ENCODE data around the gene EIF3J. TPM values are rescaled to one million over a fixed set of nuclear protein-coding genes. Genes with fewer than 3 reads are reported as not detected.

EIF3J gene
- polyA plus RNA-seq, 4 donors, result 31.5 to 63.3 (median 52.3) TPM

GRCh38 chr15:44568338-44568737, 31.4 kb downstream of the EIF3J start:
- Histone ChIP-seq H3K4me1 (ENCODE audit: control insufficient read depth in 3 of 3, insufficient read depth in 2 of 3, low read depth in 1 of 3, low read length in 2 of 3) (no peaks in the 10 kb centered on the region), H3K27me3 (ENCODE audit: control insufficient read depth in 3 of 3, insufficient read depth in 3 of 3, low read length in 3 of 3) (no peaks in the 10 kb centered on the region), H3K36me3 (ENCODE audit: control insufficient read depth in 3 of 3, insufficient read depth in 2 of 3, low read depth in 1 of 3, low read length in 3 of 3) (peaks cover 29 to 69% (median 39%) of the 10 kb centered on the region in 3 donors), H3K27ac (ENCODE audit: low read depth in 1 of 3, low read length in 2 of 3) (no peak overlapping the region), H3K4me3 (ENCODE audit: low read depth in 1 of 3, low read length in 3 of 3) (no peak overlapping the region), H3K9me3 (ENCODE audit: control insufficient read depth in 2 of 2, insufficient read depth in 1 of 2, low read depth in 1 of 2, low read length in 1 of 2) (peaks cover 0 to 15% of the 10 kb centered on the region in 2 donors)
- FAIRE-seq, result no peak
- 69 to 82% (median 80%) methylated on average over 3 of the region's 3 CpGs for WGBS, 3 donors
- no peak for DNase-seq

- Histone ChIP-seq H3K27ac (ENCODE audit: low read depth in 1 of 3, low read length in 2 of 3) (no peak overlapping the region), H3K36me3 (ENCODE audit: control insufficient read depth in 3 of 3, insufficient read depth in 2 of 3, low read depth in 1 of 3, low read length in 3 of 3) (peaks cover 24 to 69% (median 44%) of the 10 kb centered on the region in 3 donors), H3K4me1 (ENCODE audit: control insufficient read depth in 3 of 3, insufficient read depth in 2 of 3, low read depth in 1 of 3, low read length in 2 of 3) (no peaks in the 10 kb centered on the region), H3K27me3 (ENCODE audit: control insufficient read depth in 3 of 3, insufficient read depth in 3 of 3, low read length in 3 of 3) (no peaks in the 10 kb centered on the region), H3K9me3 (ENCODE audit: control insufficient read depth in 2 of 2, insufficient read depth in 1 of 2, low read depth in 1 of 2, low read length in 1 of 2) (peaks cover 0 to 15% of the 10 kb centered on the region in 2 donors), H3K4me3 (ENCODE audit: low read depth in 1 of 3, low read length in 3 of 3) (no peak overlapping the region)
- 93 to 97% (median 95%) methylated on average over 4 of the region's 4 CpGs for WGBS, 3 donors
- FAIRE-seq, result no peak
- DNase-seq, result no peak
These were observed 32.4 kb downstream of the EIF3J start for GRCh38 chr15:44569316-44569715.

DNA sequence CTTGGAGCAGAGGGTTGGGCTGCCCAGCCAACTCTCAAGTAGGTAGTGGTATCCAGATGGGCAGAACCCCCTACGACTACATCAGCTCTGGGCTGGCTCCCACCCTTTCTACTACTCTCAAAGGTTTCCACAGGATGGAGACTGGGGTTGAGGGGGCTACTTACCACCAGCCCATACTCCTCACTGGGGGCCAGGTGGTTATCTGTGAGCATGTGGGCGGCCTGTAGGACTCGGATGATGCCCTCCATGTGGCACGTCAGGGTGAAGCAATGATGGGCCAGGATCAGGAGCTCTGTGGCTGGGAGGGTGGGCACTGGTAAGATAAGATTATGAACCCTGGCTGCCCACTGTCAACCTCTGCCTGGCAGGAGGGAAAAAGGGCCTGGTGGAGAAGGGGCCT, 33.4 kb downstream of the EIF3J start:
- DNase-seq (no peak), FAIRE-seq (no peak)
- H3K27ac ChIP-seq (ENCODE audit: low read depth in 1 of 3, low read length in 2 of 3), result no peak overlapping the region
- no peak overlapping the region for H3K4me3 ChIP-seq (ENCODE audit: low read depth in 1 of 3, low read length in 3 of 3)
- H3K36me3 ChIP-seq (ENCODE audit: control insufficient read depth in 3 of 3, insufficient read depth in 2 of 3, low read depth in 1 of 3, low read length in 3 of 3), result peaks cover 16 to 72% (median 38%) of the 10 kb centered on the region in 3 donors
- peaks cover 0 to 8% of the 10 kb centered on the region in 2 donors for H3K9me3 ChIP-seq (ENCODE audit: control insufficient read depth in 2 of 2, insufficient read depth in 1 of 2, low read depth in 1 of 2, low read length in 1 of 2)
- no peaks in the 10 kb centered on the region for H3K4me1 ChIP-seq (ENCODE audit: control insufficient read depth in 3 of 3, insufficient read depth in 2 of 3, low read depth in 1 of 3, low read length in 2 of 3)
- WGBS, 3 donors, result 87 to 96% (median 95%) methylated on average over 4 of the region's 4 CpGs
- no peaks in the 10 kb centered on the region for H3K27me3 ChIP-seq (ENCODE audit: control insufficient read depth in 3 of 3, insufficient read depth in 3 of 3, low read length in 3 of 3)

DNA sequence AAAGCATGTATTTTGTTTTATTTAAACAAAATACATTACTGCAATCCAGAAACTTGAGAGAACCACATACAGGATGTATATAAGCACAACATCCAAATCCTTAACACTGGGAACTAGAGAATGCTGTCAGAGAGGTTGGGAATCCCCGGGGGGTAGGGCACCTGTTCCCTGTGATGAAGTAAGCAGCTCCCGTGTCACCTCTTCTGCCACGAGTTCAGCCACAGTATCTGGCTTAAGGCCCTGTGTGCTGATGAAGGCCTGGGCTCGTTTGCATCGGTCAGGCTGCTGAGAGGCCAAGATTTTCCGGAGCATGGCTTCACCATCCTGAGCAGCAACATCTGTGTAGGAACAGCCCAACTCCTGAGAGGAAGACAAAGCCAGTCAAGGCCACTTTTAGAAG, 36.4 kb downstream of the EIF3J start:
- H3K4me3 ChIP-seq (ENCODE audit: low read depth in 1 of 3, low read length in 3 of 3), result no peak overlapping the region
- H3K27me3 ChIP-seq (ENCODE audit: control insufficient read depth in 3 of 3, insufficient read depth in 3 of 3, low read length in 3 of 3), result no peaks in the 10 kb centered on the region
- FAIRE-seq (no peak), DNase-seq (no peak)
- no peaks in the 10 kb centered on the region for H3K9me3 ChIP-seq (ENCODE audit: control insufficient read depth in 2 of 2, insufficient read depth in 1 of 2, low read depth in 1 of 2, low read length in 1 of 2)
- H3K27ac ChIP-seq (ENCODE audit: low read depth in 1 of 3, low read length in 2 of 3), result no peak overlapping the region
- H3K36me3 ChIP-seq (ENCODE audit: control insufficient read depth in 3 of 3, insufficient read depth in 2 of 3, low read depth in 1 of 3, low read length in 3 of 3), result peaks cover 8 to 59% (median 20%) of the 10 kb centered on the region in 3 donors
- no peaks in the 10 kb centered on the region for H3K4me1 ChIP-seq (ENCODE audit: control insufficient read depth in 3 of 3, insufficient read depth in 2 of 3, low read depth in 1 of 3, low read length in 2 of 3)
- WGBS, 3 donors, result 90 to 92% (median 92%) methylated on average over 6 of the region's 6 CpGs

DNA sequence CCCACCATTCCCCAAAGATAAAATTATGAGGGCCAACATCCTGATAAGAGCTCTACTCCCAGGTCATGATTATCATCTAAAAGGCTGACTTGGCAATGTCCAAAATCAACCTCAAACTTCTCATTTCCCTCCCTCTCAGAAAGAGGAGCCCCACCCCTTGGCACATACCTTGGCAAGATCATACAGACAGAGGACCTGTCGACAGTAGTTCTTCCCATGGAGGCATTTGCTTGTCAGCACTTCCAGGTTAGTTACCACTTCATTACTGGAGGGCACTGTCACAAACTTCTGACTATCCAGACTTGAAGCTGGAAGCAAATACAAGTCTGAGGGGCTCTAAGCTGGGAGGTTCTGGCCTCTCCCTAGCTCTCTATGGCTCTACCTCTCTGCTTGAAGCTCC, 37.8 kb downstream of the EIF3J start:
- H3K4me1 ChIP-seq (ENCODE audit: control insufficient read depth in 3 of 3, insufficient read depth in 2 of 3, low read depth in 1 of 3, low read length in 2 of 3), result no peaks in the 10 kb centered on the region
- WGBS, 3 donors, result 78 to 82% (median 80%) methylated on average over 1 of the region's 1 CpG
- H3K36me3 ChIP-seq (ENCODE audit: control insufficient read depth in 3 of 3, insufficient read depth in 2 of 3, low read depth in 1 of 3, low read length in 3 of 3), result peaks cover 6 to 58% (median 15%) of the 10 kb centered on the region in 3 donors
- DNase-seq (no peak), FAIRE-seq (no peak)
- H3K27me3 ChIP-seq (ENCODE audit: control insufficient read depth in 3 of 3, insufficient read depth in 3 of 3, low read length in 3 of 3), result no peaks in the 10 kb centered on the region
- no peak overlapping the region for H3K27ac ChIP-seq (ENCODE audit: low read depth in 1 of 3, low read length in 2 of 3)
- no peaks in the 10 kb centered on the region for H3K9me3 ChIP-seq (ENCODE audit: control insufficient read depth in 2 of 2, insufficient read depth in 1 of 2, low read depth in 1 of 2, low read length in 1 of 2)
- peak overlapping the region in 1 of 3 donors; percentile 1 for H3K4me3 ChIP-seq (ENCODE audit: low read depth in 1 of 3, low read length in 3 of 3)

DNA sequence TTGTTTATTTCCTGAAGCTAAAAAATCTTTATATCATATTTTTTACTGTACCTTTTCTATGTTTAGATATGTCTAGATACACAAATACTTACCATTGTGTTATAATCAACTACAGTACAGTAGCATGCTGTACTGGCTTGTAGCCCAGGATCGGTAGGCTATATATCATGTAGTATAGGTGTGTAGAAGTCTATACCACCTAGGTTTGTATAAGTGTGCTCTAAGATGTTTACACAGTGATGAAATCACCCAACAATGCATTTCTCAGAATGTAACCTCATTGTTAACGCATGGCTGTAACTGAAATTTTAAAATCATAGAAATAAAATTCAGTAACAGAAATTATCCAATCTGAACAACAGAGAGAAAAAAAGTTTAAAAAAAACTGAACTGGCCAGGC, 43.2 kb downstream of the EIF3J start:
- Histone ChIP-seq H3K9me3 (ENCODE audit: control insufficient read depth in 2 of 2, insufficient read depth in 1 of 2, low read depth in 1 of 2, low read length in 1 of 2) (no peaks in the 10 kb centered on the region), H3K36me3 (ENCODE audit: control insufficient read depth in 3 of 3, insufficient read depth in 2 of 3, low read depth in 1 of 3, low read length in 3 of 3) (peaks cover 7 to 48% (median 10%) of the 10 kb centered on the region in 3 donors), H3K27ac (ENCODE audit: low read depth in 1 of 3, low read length in 2 of 3) (no peak overlapping the region), H3K4me3 (ENCODE audit: low read depth in 1 of 3, low read length in 3 of 3) (no peak overlapping the region), H3K4me1 (ENCODE audit: control insufficient read depth in 3 of 3, insufficient read depth in 2 of 3, low read depth in 1 of 3, low read length in 2 of 3) (no peaks in the 10 kb centered on the region), H3K27me3 (ENCODE audit: control insufficient read depth in 3 of 3, insufficient read depth in 3 of 3, low read length in 3 of 3) (no peaks in the 10 kb centered on the region)
- 85 to 93% (median 86%) methylated on average over 2 of the region's 2 CpGs for WGBS, 3 donors
- no peak for DNase-seq
- no peak for FAIRE-seq

- Histone ChIP-seq H3K4me1 (ENCODE audit: control insufficient read depth in 3 of 3, insufficient read depth in 2 of 3, low read depth in 1 of 3, low read length in 2 of 3) (no peaks in the 10 kb centered on the region), H3K4me3 (ENCODE audit: low read depth in 1 of 3, low read length in 3 of 3) (no peak overlapping the region), H3K27ac (ENCODE audit: low read depth in 1 of 3, low read length in 2 of 3) (no peak overlapping the region), H3K27me3 (ENCODE audit: control insufficient read depth in 3 of 3, insufficient read depth in 3 of 3, low read length in 3 of 3) (no peaks in the 10 kb centered on the region), H3K9me3 (ENCODE audit: control insufficient read depth in 2 of 2, insufficient read depth in 1 of 2, low read depth in 1 of 2, low read length in 1 of 2) (peaks cover 0 to 6% of the 10 kb centered on the region in 2 donors), H3K36me3 (ENCODE audit: control insufficient read depth in 3 of 3, insufficient read depth in 2 of 3, low read depth in 1 of 3, low read length in 3 of 3) (peaks cover 11 to 52% (median 25%) of the 10 kb centered on the region in 3 donors)
- 81 to 84% (median 82%) methylated on average over 5 of the region's 5 CpGs for WGBS, 3 donors
- no peak for FAIRE-seq
- DNase-seq, result peak; percentile 21 to 55
These were observed 47.3 kb downstream of the EIF3J start for GRCh38 chr15:44584162-44584749.

DNA sequence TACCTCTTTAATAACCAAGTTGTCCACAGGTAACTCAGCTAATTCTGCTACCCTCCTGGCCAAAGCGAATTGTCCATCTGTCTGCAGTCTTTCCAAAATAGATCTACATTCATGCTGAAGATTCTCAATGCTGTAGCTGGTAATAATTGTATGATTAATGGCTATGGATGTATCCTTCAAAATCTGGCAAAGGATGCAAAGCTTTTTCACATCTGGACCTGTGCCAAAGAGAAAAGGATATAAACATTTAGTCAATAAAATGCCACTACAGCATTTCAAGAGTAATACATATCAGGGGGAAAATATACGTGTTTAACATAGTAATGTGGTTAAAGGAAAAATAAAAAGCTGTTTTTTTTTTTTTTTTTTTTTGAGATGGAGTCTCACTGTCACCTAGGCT, 48.7 kb downstream of the EIF3J start:
- no peaks in the 10 kb centered on the region for H3K27me3 ChIP-seq (ENCODE audit: control insufficient read depth in 3 of 3, insufficient read depth in 3 of 3, low read length in 3 of 3)
- no peaks in the 10 kb centered on the region for H3K4me1 ChIP-seq (ENCODE audit: control insufficient read depth in 3 of 3, insufficient read depth in 2 of 3, low read depth in 1 of 3, low read length in 2 of 3)
- DNase-seq (no peak), FAIRE-seq (no peak)
- no peak overlapping the region for H3K4me3 ChIP-seq (ENCODE audit: low read depth in 1 of 3, low read length in 3 of 3)
- WGBS, 3 donors, result 88 to 98% (median 92%) methylated on average over 2 of the region's 2 CpGs
- no peak overlapping the region for H3K27ac ChIP-seq (ENCODE audit: low read depth in 1 of 3, low read length in 2 of 3)
- peaks cover 14 to 60% (median 35%) of the 10 kb centered on the region in 3 donors for H3K36me3 ChIP-seq (ENCODE audit: control insufficient read depth in 3 of 3, insufficient read depth in 2 of 3, low read depth in 1 of 3, low read length in 3 of 3)
- peaks cover 0 to 9% of the 10 kb centered on the region in 2 donors for H3K9me3 ChIP-seq (ENCODE audit: control insufficient read depth in 2 of 2, insufficient read depth in 1 of 2, low read depth in 1 of 2, low read length in 1 of 2)

DNA sequence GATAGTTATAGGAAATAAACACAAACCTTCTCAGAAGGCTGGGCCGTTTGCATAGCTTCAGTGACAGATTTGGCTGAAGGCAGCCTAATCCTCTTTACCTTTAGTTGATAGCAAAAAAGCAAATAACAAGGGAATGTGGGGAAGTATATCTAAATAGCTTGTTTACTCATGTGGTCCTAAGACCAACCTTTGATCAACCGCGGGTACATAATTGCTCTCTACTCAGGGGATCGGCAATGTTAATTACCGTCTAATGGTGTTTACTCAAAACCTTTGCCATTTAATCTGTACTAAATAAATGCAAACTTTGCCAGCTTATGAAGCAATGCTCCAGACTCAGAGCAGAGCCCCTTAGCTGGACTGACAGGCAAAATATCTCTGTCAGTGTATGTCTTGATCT, 51.6 kb downstream of the EIF3J start:
- H3K27ac ChIP-seq (ENCODE audit: low read depth in 1 of 3, low read length in 2 of 3), result no peak overlapping the region
- 13 to 71% (median 50%) methylated on average over 5 of the region's 5 CpGs for WGBS, 3 donors
- H3K27me3 ChIP-seq (ENCODE audit: control insufficient read depth in 3 of 3, insufficient read depth in 3 of 3, low read length in 3 of 3), result no peaks in the 10 kb centered on the region
- H3K4me3 ChIP-seq (ENCODE audit: low read depth in 1 of 3, low read length in 3 of 3), result no peak overlapping the region
- DNase-seq, result peak in 1 of 2 donors; percentile 26
- H3K4me1 ChIP-seq (ENCODE audit: control insufficient read depth in 3 of 3, insufficient read depth in 2 of 3, low read depth in 1 of 3, low read length in 2 of 3), result no peaks in the 10 kb centered on the region
- peaks cover 0 to 9% of the 10 kb centered on the region in 2 donors for H3K9me3 ChIP-seq (ENCODE audit: control insufficient read depth in 2 of 2, insufficient read depth in 1 of 2, low read depth in 1 of 2, low read length in 1 of 2)
- FAIRE-seq, result no peak
- H3K36me3 ChIP-seq (ENCODE audit: control insufficient read depth in 3 of 3, insufficient read depth in 2 of 3, low read depth in 1 of 3, low read length in 3 of 3), result peaks cover 24 to 64% (median 39%) of the 10 kb centered on the region in 3 donors
